ENCODE data around the gene RPUSD1. TPM values are rescaled to one million over a fixed set of nuclear protein-coding genes. Genes with fewer than 3 reads are reported as not detected.
A peak's percentile ranks its signal among the peaks of the same experiment; 100 is the strongest.

Gene RPUSD1
- polyA plus RNA-seq, 3 donors, result 29.5 to 38.1 (median 31.5) TPM

DNA sequence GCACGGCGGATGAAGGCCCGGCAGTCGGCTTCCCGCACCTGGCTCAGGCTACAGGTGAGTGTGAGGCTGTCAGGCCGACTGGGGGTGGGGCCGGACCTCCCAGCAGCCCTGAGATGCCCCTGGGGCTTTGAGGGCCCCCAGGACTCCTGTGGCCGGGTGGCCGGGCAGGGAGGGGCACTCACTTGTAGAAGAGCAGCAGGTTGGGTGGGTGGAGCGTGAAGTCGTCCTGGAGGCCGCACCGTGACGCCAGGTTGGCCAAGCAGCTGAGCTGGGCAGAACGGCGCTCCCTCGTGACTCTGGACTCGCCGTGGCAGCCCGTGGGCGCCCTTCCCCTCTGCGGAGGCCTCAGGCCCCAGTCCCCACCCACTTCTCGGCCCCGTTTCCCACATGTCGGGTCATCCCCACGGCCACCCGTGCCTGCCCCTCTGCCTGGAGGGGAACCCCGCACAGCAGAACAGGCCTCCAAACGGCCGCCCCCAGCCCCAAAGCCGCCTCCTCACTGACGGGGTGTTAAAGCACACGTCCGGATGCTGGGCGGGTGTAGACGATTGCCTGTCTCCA, 12.9 kb downstream of the RPUSD1 start:
- peaks cover 2 to 14% (median 9%) of the 10 kb centered on the region in 3 donors for H3K27me3 Mint-ChIP-seq (ENCODE audit: low read depth in 3 of 3)
- H3K79me2 ChIP-seq (ENCODE audit: insufficient read depth, low read length), result no peaks in the 10 kb centered on the region
- H4K20me1 ChIP-seq (ENCODE audit: insufficient read depth, low read length), result no peaks in the 10 kb centered on the region
- no peaks in the 10 kb centered on the region for H3K4me1 ChIP-seq (ENCODE audit: control insufficient read depth in 1 of 2, insufficient read depth in 2 of 2, low read length in 2 of 2)
- H3K27ac Mint-ChIP-seq, result no peak overlapping the region
- intact Hi-C loops (cut with micrococcal nuclease), result no loop called here
- H3K4me1 Mint-ChIP-seq, result no peaks in the 10 kb centered on the region
- DNase-seq, result no peak
- no peak for TF ChIP-seq CTCF (IDR thresholded peaks at IDR 0.05)
- peaks cover 0 to 1% (median 0%) of the 10 kb centered on the region in 7 donors for H3K9me3 Mint-ChIP-seq
- H3K36me3 Mint-ChIP-seq, result no peaks in the 10 kb centered on the region
- H3K9ac ChIP-seq (ENCODE audit: insufficient read depth, low read length, poor library complexity, severe bottlenecking), result no peak overlapping the region
- H3K27ac ChIP-seq (ENCODE audit: low read depth in 1 of 2, low read length in 2 of 2), result no peak overlapping the region
- no peaks in the 10 kb centered on the region for H3K36me3 ChIP-seq (replicated peaks in 1 of 2; ENCODE audit: control insufficient read depth in 1 of 2, insufficient read depth in 2 of 2, low read length in 2 of 2)
- no peak overlapping the region for H3K4me2 ChIP-seq (replicated peaks; ENCODE audit: extremely low read depth, low read length, poor library complexity, severe bottlenecking)
- H3K27me3 ChIP-seq (ENCODE audit: control insufficient read depth in 2 of 2, insufficient read depth in 2 of 2, low read length in 2 of 2), result peaks cover 0 to 9% of the 10 kb centered on the region in 2 donors
- WGBS (ENCODE audit: insufficient coverage), result 89% methylated on average over 36 of the region's 36 CpGs
- H3K4me3 Mint-ChIP-seq, result no peak overlapping the region
- no peak overlapping the region for H2AFZ ChIP-seq (ENCODE audit: insufficient read depth, low read depth, low read length, poor library complexity, severe bottlenecking)
- no peaks in the 10 kb centered on the region for H3K9me3 ChIP-seq (replicated peaks in 1 of 2; ENCODE audit: control insufficient read depth in 1 of 2, insufficient read depth in 1 of 2, low read length in 2 of 2)
- H3K4me3 ChIP-seq (replicated peaks in 1 of 3; ENCODE audit: low read depth in 2 of 3, low read length in 3 of 3), result no peak overlapping the region

DNA sequence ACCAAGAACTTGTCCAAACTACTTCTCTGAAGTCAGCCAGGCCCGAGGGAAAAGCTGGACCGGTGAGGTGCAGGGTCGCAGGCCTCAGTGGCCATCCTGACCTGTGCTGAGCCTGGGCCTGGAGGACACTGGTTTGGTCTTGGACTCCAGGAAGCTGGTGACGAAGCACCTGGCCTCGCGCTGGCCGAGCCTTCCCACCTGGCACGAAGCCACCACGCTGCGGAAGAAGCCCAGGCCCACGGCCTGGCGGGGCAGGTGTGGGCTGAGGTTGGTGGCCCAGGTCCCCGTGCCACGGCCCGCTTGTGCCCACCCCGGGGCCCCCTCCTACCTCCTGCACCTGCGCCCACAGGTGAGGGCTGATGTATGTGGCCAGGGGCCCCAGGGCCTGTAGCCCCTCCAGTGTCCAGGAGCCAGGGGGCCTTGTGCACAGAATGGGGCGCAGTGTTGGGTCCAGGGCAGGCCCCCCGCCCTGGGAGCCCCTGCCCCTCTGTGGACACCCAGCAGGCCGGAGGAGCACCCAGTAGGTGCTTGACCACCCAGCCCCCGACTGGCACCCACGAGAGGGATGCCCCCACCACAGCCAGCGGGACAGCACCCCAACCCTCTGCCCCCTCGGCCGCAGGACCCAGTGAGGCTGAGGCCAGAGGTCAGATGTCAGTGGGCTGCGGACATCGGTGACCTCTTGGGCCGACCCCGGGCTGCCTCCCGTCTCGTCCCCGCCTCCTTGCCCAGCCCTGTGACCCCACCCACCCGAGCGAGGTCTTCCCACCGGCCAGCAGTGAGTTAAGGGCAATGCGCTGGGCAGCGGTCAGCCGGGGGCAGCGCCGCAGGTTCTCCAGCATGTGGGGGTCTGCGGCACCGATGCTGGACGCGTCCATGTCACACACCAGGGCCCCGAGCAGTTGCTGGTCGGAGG, 13.8 kb downstream of the RPUSD1 start:
- H2AFZ ChIP-seq (ENCODE audit: insufficient read depth, low read depth, low read length, poor library complexity, severe bottlenecking), result no peak overlapping the region
- no peaks in the 10 kb centered on the region for H3K4me1 ChIP-seq (ENCODE audit: control insufficient read depth in 1 of 2, insufficient read depth in 2 of 2, low read length in 2 of 2)
- Mint-ChIP-seq H3K36me3 (no peaks in the 10 kb centered on the region), H3K27me3 (ENCODE audit: low read depth in 3 of 3) (peaks cover 2 to 13% (median 9%) of the 10 kb centered on the region in 3 donors), H3K9me3 (peaks cover 0 to 1% (median 0%) of the 10 kb centered on the region in 7 donors), H3K27ac (peak overlapping the region in 1 of 7 donors; percentile 42), H3K4me1 (no peaks in the 10 kb centered on the region), H3K4me3 (no peak overlapping the region)
- H4K20me1 ChIP-seq (ENCODE audit: insufficient read depth, low read length), result no peaks in the 10 kb centered on the region
- H3K79me2 ChIP-seq (ENCODE audit: insufficient read depth, low read length), result no peaks in the 10 kb centered on the region
- H3K27ac ChIP-seq (ENCODE audit: low read depth in 1 of 2, low read length in 2 of 2), result no peak overlapping the region
- TF ChIP-seq CTCF (IDR thresholded peaks at IDR 0.05), result no peak
- peaks cover 0 to 9% of the 10 kb centered on the region in 2 donors for H3K27me3 ChIP-seq (ENCODE audit: control insufficient read depth in 2 of 2, insufficient read depth in 2 of 2, low read length in 2 of 2)
- H3K4me3 ChIP-seq (replicated peaks in 1 of 3; ENCODE audit: low read depth in 2 of 3, low read length in 3 of 3), result no peak overlapping the region
- no peak for DNase-seq
- H3K9ac ChIP-seq (ENCODE audit: insufficient read depth, low read length, poor library complexity, severe bottlenecking), result no peak overlapping the region
- no peaks in the 10 kb centered on the region for H3K9me3 ChIP-seq (replicated peaks in 1 of 2; ENCODE audit: control insufficient read depth in 1 of 2, insufficient read depth in 1 of 2, low read length in 2 of 2)
- 92% methylated on average over 45 of the region's 46 CpGs for WGBS (ENCODE audit: insufficient coverage)
- intact Hi-C loops (cut with micrococcal nuclease), result no loop called here
- H3K4me2 ChIP-seq (replicated peaks; ENCODE audit: extremely low read depth, low read length, poor library complexity, severe bottlenecking), result no peak overlapping the region
- no peaks in the 10 kb centered on the region for H3K36me3 ChIP-seq (replicated peaks in 1 of 2; ENCODE audit: control insufficient read depth in 1 of 2, insufficient read depth in 2 of 2, low read length in 2 of 2)

Measured in CD14-positive monocyte (primary cell).